Calu3 (cell line): ENCODE results near the gene COL16A1. TPM values are rescaled to one million over a fixed set of nuclear protein-coding genes. Genes with fewer than 3 reads are reported as not detected.

ENCODE experiments used
- BruUV-seq: library from RNA; stranded (reverse); fragments of 400-500 nt; replicated peaks from 2 replicates; lab custom pipeline; 2021; lab: Mats Ljungman, UMichigan
- CTCF ChIA-PET: fragments of 300-600 bp; sonication (Branson Sonifier 250); formaldehyde crosslinking; loops from one replicate; lab custom pipeline; 2022; ENCODE audit warnings: antibody characterized with exemption; lab: Charles Lee
- DNase-seq: peaks from one replicate; pipeline ENCODE4 v3.0.0; 2022
- H3K27ac Mint-ChIP-seq: one replicate; pipeline ENCODE4 v1.8.0; 2022; ENCODE audit warnings: mixed read lengths; ENCODE audit not compliant: unreplicated experiment
- H3K27me3 Mint-ChIP-seq: one replicate; pipeline ENCODE4 v1.8.0; 2022; ENCODE audit warnings: mixed read lengths; ENCODE audit not compliant: unreplicated experiment
- H3K36me3 Mint-ChIP-seq: one replicate; pipeline ENCODE4 v1.8.0; 2022; ENCODE audit warnings: mild to moderate bottlenecking, moderate library complexity, mixed read lengths; ENCODE audit not compliant: insufficient read depth, unreplicated experiment
- H3K4me1 Mint-ChIP-seq: one replicate; pipeline ENCODE4 v1.8.0; 2022; ENCODE audit warnings: mild to moderate bottlenecking, low read depth, mixed read lengths; ENCODE audit not compliant: unreplicated experiment
- H3K4me3 Mint-ChIP-seq: one replicate; pipeline ENCODE4 v1.8.0; 2022; ENCODE audit warnings: mild to moderate bottlenecking, low read depth, moderate library complexity, mixed read lengths; ENCODE audit not compliant: unreplicated experiment
- H3K9me3 Mint-ChIP-seq: one replicate; pipeline ENCODE4 v1.8.0; 2022; ENCODE audit warnings: low read depth, mixed read lengths; ENCODE audit not compliant: unreplicated experiment
- CTCF ChIP-seq: fragments of 200-600 bp; IDR thresholded peaks from one replicate; pipeline ENCODE4 v1.8.0; 2022; ENCODE audit warnings: antibody characterized with exemption; ENCODE audit not compliant: unreplicated experiment
- intact Hi-C: fragments of 100-400 bp; cut with micrococcal nuclease; formaldehyde crosslinking; loops from one replicate; pipeline ENCODE4 v1.10.0; 2022; ENCODE audit not compliant: unreplicated experiment
- total RNA-seq: library from RNA; stranded (reverse); gene quantifications from 2 replicates; pipeline ENCODE4 v1.2.3, GENCODE V29; 2022

Gene COL16A1
- total RNA-seq, 1 experiment from 2014 or later = 3.8 TPM

- intact Hi-C loops = no loop called here
- H3K4me1 Mint-ChIP-seq = peaks cover 13% of the 10 kb centered on the region
- CTCF ChIA-PET = interaction anchor here (0.6 kb wide), 1 partner anchor 36 kb away, joined by 4 read pairs; no protein-coding TSS in a partner anchor
- BruUV-seq = no TSS peak
- TF ChIP-seq CTCF = no peak
- no peak for DNase-seq
- H3K4me3 Mint-ChIP-seq = no peak overlapping the region
- H3K27me3 Mint-ChIP-seq = peaks cover 70% of the 10 kb centered on the region
- H3K27ac Mint-ChIP-seq = no peak overlapping the region
- peaks cover 8% of the 10 kb centered on the region for H3K36me3 Mint-ChIP-seq
- no peaks in the 10 kb centered on the region for H3K9me3 Mint-ChIP-seq
Measured at GRCh38 chr1:31674626-31675025, 29.2 kb downstream of the COL16A1 start.

GRCh38 chr1:31673433-31673832 is 30.4 kb downstream of the COL16A1 start:
- no TSS peak for BruUV-seq
- CTCF ChIA-PET = no interaction called here
- no peak overlapping the region for H3K4me3 Mint-ChIP-seq
- no peak for TF ChIP-seq CTCF
- H3K4me1 Mint-ChIP-seq = peaks cover 21% of the 10 kb centered on the region
- intact Hi-C loops = no loop called here
- H3K9me3 Mint-ChIP-seq = no peaks in the 10 kb centered on the region
- H3K27ac Mint-ChIP-seq = no peak overlapping the region
- no peak for DNase-seq
- H3K36me3 Mint-ChIP-seq = peaks cover 12% of the 10 kb centered on the region
- peaks cover 60% of the 10 kb centered on the region for H3K27me3 Mint-ChIP-seq

GRCh38 chr1:31672986-31673385 is 30.8 kb downstream of the COL16A1 start:
- CTCF ChIA-PET = no interaction called here
- Mint-ChIP-seq H3K4me1 (peaks cover 21% of the 10 kb centered on the region), H3K27ac (no peak overlapping the region), H3K27me3 (peaks cover 55% of the 10 kb centered on the region), H3K4me3 (no peak overlapping the region), H3K36me3 (peaks cover 12% of the 10 kb centered on the region), H3K9me3 (no peaks in the 10 kb centered on the region)
- TF ChIP-seq CTCF = no peak
- intact Hi-C loops = no loop called here
- no peak for DNase-seq
- BruUV-seq = no TSS peak

- Mint-ChIP-seq H3K27me3 (peaks cover 42% of the 10 kb centered on the region), H3K4me1 (peaks cover 25% of the 10 kb centered on the region), H3K4me3 (no peak overlapping the region), H3K9me3 (no peaks in the 10 kb centered on the region), H3K36me3 (peaks cover 12% of the 10 kb centered on the region), H3K27ac (no peak overlapping the region)
- no peak for TF ChIP-seq CTCF
- intact Hi-C loops = no loop called here
- BruUV-seq = no TSS peak
- no peak for DNase-seq
- CTCF ChIA-PET = no interaction called here
Measured at GRCh38 chr1:31671561-31672201, 32.1 kb downstream of the COL16A1 start.
